GM20000 (cell line): Measurements from ENCODE around the gene TBC1D8.
"Not testable (repeated sequence)": the region's sequence is repeated elsewhere in the genome, so short reads cannot be mapped to it uniquely, and the experiment has no call there.

Source experiments
- DNase-seq: peaks from one replicate; pipeline ENCODE4 v3.0.0; 2012; ENCODE audit warnings: low spot score
- CTCF ChIP-seq: IDR thresholded peaks from 2 replicates; pipeline ENCODE4 v1.5.1; 2012; ENCODE audit warnings: mild to moderate bottlenecking, control low read depth; ENCODE audit errors: extremely low read depth, missing control alignments

The TBC1D8 gene

GRCh38 chr2:101053117-101053516 lies 98.1 kb downstream of the TBC1D8 start:
- no peak for DNase-seq
- no peak for TF ChIP-seq CTCF

- TF ChIP-seq CTCF, result no peak
- DNase-seq, result no peak
These were observed 99.0 kb downstream of the TBC1D8 start for GRCh38 chr2:101052147-101052546.

GRCh38 chr2:101050886-101051285 lies 100.3 kb downstream of the TBC1D8 start:
- DNase-seq, result not testable (repeated sequence)

- TF ChIP-seq CTCF, result no peak
- no peak for DNase-seq
These were observed 102.4 kb downstream of the TBC1D8 start for GRCh38 chr2:101048756-101049155.

- no peak for TF ChIP-seq CTCF
- DNase-seq, result no peak
These were observed 103.4 kb downstream of the TBC1D8 start for GRCh38 chr2:101047774-101048173.

- TF ChIP-seq CTCF, result no peak
- no peak for DNase-seq
These were observed 104.0 kb downstream of the TBC1D8 start for GRCh38 chr2:101047075-101047766.

- TF ChIP-seq CTCF, result no peak
- no peak for DNase-seq
These were observed 105.9 kb downstream of the TBC1D8 start for GRCh38 chr2:101045330-101045729.

DNA sequence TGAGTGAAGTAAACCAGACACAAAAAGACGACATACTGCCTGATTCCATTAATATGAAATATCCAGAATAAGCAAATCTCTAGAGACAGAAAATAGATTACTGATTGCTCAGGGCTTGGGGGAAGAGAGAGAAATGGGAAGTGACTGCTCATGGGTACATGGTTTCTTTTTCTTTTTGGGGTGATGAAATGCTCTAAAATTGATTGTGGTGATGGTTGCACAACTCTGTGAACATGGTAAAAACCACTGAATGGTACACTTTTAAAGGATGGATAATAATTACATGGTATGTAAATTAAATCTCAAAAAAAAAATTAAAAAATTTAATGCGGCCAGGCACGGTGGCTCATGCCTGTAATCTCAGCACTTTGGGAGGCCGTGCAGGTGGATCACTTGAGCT lies 109.8 kb downstream of the TBC1D8 start:
- no peak for TF ChIP-seq CTCF
- DNase-seq, result no peak
